Measurements from ENCODE around the gene RPS21.

GRCh38 chr20:62353289-62354030, 33.4 kb upstream of the RPS21 start:
- TF ChIP-seq PATZ1 (CRISPR knock-in tag; IDR thresholded peaks at IDR 0.05; ENCODE audit: borderline replicate concordance) (no peak), ZNF70 (CRISPR knock-in tag; IDR thresholded peaks at IDR 0.05) (no peak), CSRNP3 (CRISPR knock-in tag; IDR thresholded peaks at IDR 0.05) (no peak), ZNF8 (CRISPR knock-in tag; IDR thresholded peaks at IDR 0.05) (no peak), ZC3H10 (CRISPR knock-in tag; IDR thresholded peaks at IDR 0.05) (no peak), GLIS3 (CRISPR knock-in tag; IDR thresholded peaks at IDR 0.05) (no peak), SNAI2 (CRISPR knock-in tag; IDR thresholded peaks at IDR 0.05) (no peak), ISL1 (CRISPR knock-in tag; IDR thresholded peaks at IDR 0.05) (no peak), POU6F1 (CRISPR knock-in tag; IDR thresholded peaks at IDR 0.05; ENCODE audit: borderline replicate concordance, low read depth) (no peak), TOX (CRISPR knock-in tag; IDR thresholded peaks at IDR 0.05; ENCODE audit: borderline replicate concordance) (no peak), ZFP3 (CRISPR knock-in tag; IDR thresholded peaks at IDR 0.05) (no peak), PPARA (CRISPR knock-in tag; IDR thresholded peaks at IDR 0.05; ENCODE audit: borderline replicate concordance) (no peak), BACH2 (CRISPR knock-in tag; IDR thresholded peaks at IDR 0.05; ENCODE audit: borderline replicate concordance) (no peak), RARB (CRISPR knock-in tag; IDR thresholded peaks at IDR 0.05) (no peak)

All from SK-N-SH treated with all-trans-retinoic acid at 6 μM for 48 hours (cell line).